Astrocyte of the spinal cord (primary cell): Measurements from ENCODE around the gene FGF1.
A peak's percentile ranks its signal among the peaks of the same experiment; 100 is the strongest.

ENCODE experiments used
- DNase-seq: peaks from one replicate; pipeline ENCODE4 v3.0.0; 2011; ENCODE audit warnings: low read depth, low spot score
- H3K4me3 ChIP-seq: 2 replicates; pipeline ENCODE4 v1.5.1; 2011; ENCODE audit warnings: low read depth, mild to moderate bottlenecking, low read length, moderate library complexity
- CTCF ChIP-seq: IDR thresholded peaks from 2 replicates; pipeline ENCODE4 v1.5.1; 2012; ENCODE audit warnings: low read depth, mild to moderate bottlenecking, low read length, inconsistent platforms
- in situ Hi-C: cut with HindIII; loops from 2 replicates; pipeline ENCODE4 v1.10.0; 2017; ENCODE audit warnings: low sequenced_read_pairs

FGF1 gene

GRCh38 chr5:142697356-142698255, 11.7 kb upstream of the FGF1 start:
- no peak for TF ChIP-seq CTCF
- no peak overlapping the region for H3K4me3 ChIP-seq
- DNase-seq: peak; percentile 67
- in situ Hi-C loops: loop anchor here (10.0 kb wide), 1 partner anchor 83 kb away; no protein-coding TSS in a partner anchor

- in situ Hi-C loops: loop anchor here (10.0 kb wide), 1 partner anchor 82 kb away; no protein-coding TSS in a partner anchor
These were observed 10.5 kb upstream of the FGF1 start for GRCh38 chr5:142696379-142696778.

GRCh38 chr5:142694092-142694856, 8.4 kb upstream of the FGF1 start:
- DNase-seq: no peak
- no peak overlapping the region for H3K4me3 ChIP-seq
- peak; percentile 19 for TF ChIP-seq CTCF
- in situ Hi-C loops: loop anchor here (10.0 kb wide), 1 partner anchor 79 kb away; no protein-coding TSS in a partner anchor

More at GRCh38 chr5:142696379-142696778, 10.5 kb upstream of the FGF1 start:
- DNase-seq: no peak
- no peak for TF ChIP-seq CTCF
- no peak overlapping the region for H3K4me3 ChIP-seq

- no peak for TF ChIP-seq CTCF
- DNase-seq: no peak
- in situ Hi-C loops: loop anchor here (10.0 kb wide), 1 partner anchor 78 kb away; no protein-coding TSS in a partner anchor
- no peak overlapping the region for H3K4me3 ChIP-seq
These were observed 6.5 kb upstream of the FGF1 start for GRCh38 chr5:142692321-142692894.

GRCh38 chr5:142690667-142691066, 4.8 kb upstream of the FGF1 start:
- DNase-seq: no peak
- TF ChIP-seq CTCF: no peak
- in situ Hi-C loops: loop anchor here (10.0 kb wide), 1 partner anchor 76 kb away; no protein-coding TSS in a partner anchor
- H3K4me3 ChIP-seq: no peak overlapping the region

- in situ Hi-C loops: no loop called here
- H3K4me3 ChIP-seq: no peak overlapping the region
- no peak for DNase-seq
- no peak for TF ChIP-seq CTCF
These were observed 3.2 kb upstream of the FGF1 start for GRCh38 chr5:142689081-142689480.
